ENCODE data around the gene MACROD2.

Gene MACROD2

DNA sequence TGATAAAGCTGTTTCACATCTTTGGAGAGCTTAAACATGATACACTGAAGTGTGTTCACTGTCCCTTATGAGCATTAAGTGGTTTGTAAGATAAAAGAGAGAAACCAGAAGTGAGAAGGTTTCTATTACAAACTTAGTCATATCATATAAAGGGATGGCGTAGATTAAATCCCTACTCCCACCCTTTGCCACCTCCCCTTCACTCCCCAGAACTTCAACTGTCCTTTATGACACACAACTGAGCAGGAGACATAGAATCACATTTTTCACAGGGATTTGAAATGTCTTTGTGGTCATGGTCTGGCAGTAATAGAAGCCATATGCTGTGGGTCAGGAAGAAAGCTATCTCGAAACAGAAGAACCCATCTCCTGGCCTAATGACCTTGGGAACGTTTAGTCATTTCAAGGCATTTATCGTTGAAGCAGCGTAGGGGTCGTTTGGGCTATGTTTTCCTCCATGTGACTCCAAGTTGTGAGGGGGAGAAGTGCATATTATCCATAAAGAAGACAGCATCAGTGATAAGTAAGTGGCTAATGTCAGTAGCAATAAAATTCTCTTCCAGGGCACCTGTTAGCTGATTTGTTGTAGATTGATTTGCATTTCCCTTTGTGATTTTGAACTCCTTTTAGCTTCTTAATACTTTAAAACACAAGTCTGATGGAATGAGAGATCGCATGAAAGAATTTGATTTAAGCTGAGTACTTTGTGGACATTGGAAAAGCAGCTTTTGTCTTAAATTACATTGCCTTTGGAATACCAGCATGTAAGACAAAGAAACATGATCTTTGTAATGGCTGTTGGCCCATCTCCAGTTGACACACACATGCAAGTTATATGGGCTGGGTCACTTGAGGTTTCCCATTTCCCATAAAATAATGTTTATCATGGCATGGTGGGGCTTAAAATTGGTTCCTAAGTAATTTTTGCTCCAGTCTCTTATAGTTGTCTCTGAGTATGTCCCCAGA lies 843.6 kb downstream of the MACROD2 start:
- no peak for DNase-seq

DNA sequence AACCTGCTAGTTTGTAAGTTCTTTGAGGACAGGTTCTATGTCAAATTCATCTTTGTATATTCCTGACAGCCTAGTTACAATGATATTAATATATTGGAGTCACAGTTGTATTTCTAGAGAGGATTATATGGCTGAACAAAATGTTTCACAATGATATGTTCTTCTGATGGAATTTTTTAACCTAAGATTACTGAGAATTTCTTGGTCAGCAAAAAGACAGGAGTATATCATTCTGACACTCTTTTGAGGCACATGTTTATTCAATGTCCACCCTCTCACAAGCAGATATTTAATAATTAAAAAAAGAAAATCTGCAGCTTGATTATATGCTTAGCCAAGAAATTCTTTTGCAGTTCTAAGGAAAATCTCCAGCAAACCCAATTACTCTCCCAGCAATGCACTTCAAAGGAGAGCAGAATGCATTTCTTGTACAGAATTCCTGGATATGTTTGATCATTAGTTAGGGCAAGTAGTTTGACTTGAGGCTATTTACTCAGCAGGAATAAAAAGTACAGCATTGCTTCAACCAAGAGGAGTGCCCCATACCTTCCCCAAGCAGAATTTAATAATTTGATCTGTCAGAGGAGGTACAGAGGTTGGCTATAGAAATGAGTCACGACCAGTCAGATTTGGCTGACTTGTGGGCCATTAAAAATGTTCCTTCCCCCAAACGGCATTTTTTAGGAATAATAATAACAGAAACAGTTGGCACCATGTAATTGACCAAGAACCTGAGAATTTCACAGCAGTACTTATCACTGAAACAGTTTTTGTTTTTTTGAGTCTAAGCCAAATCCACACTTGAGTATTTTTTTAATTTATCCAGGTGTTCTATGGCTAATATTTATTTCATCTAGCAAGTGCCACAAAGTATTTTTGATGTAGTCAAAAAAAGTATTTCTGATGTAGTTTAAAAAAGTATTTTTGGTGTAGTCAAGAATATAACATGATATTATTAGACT lies 850.2 kb downstream of the MACROD2 start:
- DNase-seq = no peak

DNA sequence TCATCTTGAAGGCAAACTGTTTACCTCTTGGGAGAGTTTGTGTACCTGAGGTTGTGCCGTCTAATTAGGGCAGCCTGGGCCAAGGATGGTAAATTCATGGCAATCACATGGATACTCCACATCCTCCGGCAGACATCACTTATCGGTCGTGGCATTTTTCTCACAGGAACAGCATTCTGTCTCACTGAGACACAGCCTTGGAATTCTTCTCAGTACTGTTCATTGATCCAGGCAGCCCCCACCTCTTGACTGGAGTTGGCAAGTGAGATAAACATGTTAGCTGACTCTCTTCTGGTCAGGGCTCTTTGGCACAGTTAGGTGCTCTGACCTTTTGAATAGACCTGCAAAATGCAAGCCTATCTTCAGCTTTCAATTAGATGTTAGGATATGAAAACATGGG lies 853.5 kb downstream of the MACROD2 start:
- no peak for DNase-seq

DNA sequence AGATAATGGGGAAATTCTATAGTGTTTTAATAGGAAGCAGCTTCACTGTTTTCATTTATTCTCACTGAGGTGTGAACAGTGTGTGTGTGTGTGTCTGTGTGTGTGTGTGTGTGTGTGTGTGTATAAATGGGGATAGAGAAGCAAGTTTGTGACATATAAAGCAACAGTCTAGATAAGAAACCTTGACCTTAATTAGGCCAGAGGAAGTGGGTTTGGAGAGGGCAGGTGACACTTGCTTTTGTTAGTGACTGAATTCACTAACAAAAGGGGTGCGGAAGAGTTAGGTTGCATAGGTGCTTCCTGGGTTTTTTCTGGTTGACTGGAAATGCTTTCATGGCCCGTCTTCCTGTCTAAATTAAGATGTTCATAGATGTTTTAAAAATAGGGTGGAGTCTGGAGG lies 857.8 kb downstream of the MACROD2 start:
- no peak for DNase-seq

DNA sequence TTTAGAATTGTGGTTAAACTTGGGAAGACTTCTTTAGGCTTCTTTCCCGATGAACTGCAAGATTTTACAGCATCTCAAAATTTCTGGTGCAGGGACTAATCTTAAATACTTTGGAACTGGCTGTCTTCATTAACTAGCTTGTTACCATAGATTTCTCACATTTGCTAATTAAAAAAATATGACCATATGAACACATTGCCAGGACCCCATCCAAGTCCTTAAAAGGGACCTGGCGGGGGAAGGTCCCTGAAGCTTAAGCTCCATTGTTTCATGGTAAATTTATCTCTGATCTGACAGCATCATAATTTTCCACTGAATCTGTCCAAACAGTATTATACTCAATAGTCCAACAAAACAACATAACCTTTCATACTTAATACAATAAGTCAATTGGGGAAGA lies 859.9 kb downstream of the MACROD2 start:
- no peak for DNase-seq

DNA sequence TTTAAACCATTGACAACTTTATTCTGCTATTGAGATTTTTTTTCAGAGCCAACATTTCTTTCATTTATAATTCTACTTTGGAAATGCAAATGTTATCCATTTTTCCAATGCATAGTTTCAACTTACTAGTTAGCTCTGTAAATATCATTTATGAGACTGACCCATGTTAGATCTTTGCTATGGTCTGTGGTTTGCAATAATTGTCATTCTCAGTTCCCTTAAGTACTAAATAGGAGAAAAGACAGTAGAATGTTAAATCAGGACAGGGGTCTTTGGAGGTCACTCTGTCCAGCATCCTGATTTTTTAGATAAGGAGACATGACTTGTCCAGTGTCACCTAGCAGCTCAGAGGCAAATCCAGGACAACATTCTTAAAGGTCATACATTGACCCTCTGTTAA lies 864.3 kb downstream of the MACROD2 start:
- DNase-seq = no peak

DNA sequence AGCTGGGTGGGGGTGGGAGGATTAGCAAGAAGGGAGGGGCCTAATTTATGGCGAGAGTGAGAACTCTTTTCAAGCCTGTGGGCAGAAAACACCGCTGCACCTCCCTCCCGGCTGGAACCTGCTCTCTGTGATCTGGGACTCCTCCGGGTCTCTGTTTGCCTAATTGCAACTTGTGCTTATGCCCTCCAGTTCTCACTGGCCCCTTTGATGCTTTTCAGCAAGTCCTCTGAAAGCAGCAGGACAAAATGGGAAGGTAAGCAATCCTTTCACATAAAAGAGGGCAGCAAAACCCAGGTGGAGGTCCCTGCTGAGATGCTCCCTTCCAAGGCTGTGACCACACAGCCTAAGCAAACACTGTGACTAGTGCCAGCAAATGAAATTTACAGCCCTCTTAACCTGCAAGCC lies 865.1 kb downstream of the MACROD2 start:
- no peak for DNase-seq

DNA sequence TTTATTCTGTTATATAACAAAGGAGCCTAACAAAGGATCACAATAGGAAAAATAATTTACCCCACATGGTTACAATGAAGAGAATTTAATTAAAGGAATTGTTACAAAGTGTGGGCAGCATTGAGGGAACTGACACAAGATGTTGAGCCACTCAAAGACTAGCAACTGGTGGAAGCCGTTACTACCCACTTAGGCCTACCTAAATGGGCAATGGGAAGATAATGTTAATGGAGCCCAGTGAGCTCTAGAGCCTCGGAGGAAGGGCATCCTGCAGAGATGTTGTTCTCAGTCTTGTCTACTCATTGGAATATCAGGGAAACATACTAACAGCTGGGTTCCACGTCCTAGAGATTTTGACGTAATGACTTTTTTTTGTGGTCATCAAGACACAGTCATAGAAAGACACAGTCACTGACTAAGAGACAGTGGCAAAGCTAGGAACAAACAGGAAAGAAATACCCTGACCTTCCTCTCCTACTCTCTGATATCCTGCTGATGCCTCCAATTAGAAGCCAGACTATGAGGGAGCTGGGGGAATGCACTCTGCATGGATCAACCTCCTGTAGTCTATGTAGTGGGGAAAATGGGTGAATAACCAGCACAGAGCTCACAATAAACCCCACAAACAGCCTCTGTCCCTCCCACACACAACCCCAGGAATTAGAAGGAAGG lies 865.8 kb downstream of the MACROD2 start:
- no peak for DNase-seq

DNA sequence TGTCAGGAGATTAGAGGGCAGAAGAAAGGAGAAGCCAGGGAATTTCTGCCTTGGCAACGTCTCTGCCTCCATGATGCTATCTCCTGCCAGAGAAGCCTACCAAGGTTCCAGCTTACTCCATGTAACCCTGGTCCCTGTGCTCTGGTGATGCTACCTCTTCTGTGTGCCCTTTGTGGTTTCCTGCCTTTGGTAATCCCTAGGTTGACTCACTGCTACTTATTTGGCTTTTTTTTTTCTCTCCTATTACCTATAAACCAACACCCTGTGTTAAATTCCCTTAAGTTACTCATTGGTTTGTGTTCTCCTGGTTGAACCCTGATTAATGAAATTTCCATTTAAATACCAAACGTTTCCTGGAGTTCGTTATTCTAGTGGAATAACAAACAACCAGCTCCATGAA lies 869.9 kb downstream of the MACROD2 start:
- no peak for DNase-seq

DNA sequence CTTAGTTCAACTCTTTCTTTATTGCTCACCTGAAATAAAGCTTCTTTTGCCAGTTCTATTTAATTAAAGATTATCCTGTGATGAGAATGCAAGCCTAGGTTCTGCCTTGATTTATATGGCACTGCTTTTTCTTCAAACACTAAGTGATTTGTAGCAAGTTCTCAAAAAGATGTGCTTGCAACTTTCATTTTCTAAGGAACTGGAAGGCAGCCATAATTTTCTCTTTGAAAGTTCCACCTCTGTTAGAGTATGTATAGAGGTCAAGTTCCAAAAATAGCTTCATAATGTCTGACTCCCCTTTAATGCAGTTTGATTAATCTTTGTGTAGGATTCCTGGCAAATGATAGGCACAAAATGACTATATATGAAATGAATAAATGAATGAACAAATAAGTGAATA lies 870.4 kb downstream of the MACROD2 start:
- DNase-seq = no peak

DNA sequence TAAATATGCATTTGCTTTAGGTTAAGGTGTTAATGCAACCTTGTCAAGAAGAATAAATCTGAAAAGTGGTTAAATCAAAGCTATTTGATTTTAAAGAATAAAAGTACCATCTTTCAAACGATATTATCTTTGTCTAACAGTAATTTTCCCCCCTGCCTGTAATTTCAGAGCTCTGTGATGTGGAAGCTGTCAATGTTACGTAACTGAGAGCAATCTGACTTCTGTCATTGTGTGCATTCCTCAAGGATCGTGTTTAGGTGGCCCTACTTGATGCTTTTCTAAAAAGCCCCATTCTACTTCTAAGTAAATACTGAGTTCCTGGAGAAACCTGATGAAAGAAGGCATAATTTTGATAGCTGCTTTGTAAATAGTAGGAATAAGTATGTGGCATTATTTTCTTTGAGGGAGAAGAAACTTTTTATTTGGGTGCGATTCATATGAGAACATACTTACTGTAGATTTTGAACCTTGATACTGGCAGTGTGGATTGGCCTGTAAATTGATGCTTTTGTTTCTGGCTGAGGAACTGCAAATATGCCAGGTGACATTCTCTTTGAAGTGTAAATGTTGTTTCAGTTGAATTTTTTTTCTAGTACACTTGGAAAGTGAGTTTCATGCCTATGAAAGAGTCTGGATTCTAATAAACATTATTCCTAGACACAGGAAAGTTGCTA lies 871.7 kb downstream of the MACROD2 start:
- no peak for DNase-seq

DNA sequence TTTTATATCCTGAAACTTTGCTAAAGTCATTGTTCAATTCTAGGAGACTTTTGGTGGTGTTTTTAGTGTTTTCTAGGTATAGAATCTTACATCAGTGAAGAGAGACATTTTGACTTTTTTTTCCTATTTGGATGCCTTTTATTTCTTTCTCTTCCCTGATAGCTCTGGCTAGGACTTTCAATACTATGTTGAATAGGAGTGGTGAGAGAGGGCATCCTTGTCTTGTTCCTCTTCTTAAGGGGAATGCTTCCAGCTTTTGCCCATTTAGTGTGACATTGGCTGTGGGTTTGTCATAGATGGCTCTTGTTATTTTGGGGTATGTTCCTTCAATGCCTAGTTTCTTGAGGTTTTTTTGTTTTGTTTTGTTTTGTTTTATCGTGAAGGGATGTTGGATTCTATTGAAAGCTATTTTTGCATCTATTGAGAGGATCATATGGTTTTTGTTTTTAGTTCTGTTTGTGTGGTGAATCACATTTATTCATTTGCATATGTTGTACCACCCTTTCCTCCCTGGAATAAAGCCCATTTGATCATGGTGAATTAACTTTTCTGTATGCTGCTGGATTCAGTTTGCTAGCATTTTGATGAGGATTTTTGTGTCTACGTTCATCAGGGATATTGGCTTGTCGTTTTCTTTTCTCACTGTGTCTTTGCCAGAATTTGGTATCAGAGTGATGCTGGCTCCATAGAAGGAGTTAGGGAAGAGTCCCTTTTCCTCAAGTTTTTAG lies 882.1 kb downstream of the MACROD2 start:
- no peak for DNase-seq

DNA sequence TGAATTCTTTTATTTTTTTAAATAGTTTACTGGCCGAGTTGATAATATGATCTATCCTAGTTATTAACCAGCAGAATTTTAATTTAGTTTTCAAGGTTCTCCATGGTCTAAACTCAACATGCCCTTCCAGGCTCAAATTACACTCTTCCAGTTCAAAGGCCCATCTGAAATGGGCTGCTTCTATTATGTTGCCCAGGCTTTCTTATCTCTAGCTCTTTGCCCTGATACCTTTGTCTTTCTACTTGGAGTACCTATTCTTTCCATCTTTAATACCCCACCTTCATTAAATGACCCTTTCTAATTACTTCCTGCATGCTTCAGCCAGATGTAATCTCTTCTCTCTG lies 883.3 kb downstream of the MACROD2 start:
- no peak for DNase-seq

DNA sequence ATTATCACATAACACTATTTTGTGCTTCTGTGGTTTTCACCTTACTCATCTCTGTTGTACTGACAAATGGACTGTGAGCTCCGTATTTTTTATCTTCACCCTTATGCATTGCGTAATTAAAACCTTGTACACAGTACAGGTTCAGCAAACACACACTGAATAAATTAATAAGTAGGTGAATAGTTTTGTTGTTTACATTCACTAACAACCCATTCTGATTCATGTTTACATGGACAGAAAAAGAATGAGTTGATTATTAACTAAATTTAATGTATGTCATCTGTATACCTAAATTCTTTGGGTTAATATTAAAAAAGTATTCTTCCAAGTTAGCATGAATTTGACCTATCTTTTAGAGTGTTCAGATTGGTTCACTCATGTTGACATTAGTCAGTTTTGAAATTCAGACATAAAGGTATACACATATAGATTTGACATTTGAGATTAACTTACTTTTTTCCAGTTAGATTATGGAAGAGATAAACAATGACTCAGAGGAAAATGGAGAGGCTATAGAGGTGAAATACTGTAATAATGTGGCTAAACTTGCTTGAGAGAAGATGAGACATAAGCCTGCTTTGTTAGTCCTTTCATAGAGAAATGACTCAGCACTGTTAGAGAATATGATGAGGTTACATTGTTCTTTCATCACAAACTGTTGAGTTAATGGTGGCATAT lies 883.8 kb downstream of the MACROD2 start:
- DNase-seq = no peak

DNA sequence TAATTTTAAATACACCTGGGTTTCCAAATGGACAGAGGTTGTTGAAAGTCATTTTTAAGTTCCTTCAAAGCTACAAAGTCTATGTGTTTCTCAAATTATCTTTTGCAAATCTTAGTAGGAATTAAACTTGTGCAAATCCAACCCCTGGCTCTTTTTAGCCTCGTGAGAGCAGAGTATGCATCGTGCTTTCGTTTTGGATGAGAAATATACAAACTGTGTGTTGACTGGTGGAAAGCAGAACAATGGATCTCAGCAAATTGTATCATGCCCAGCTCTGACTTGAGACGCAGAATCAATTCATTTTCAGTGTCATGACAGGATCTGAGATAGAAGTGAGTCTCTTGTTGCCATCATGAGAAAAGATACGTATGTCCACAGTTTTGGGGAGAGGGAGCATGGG lies 884.5 kb downstream of the MACROD2 start:
- DNase-seq = no peak

DNA sequence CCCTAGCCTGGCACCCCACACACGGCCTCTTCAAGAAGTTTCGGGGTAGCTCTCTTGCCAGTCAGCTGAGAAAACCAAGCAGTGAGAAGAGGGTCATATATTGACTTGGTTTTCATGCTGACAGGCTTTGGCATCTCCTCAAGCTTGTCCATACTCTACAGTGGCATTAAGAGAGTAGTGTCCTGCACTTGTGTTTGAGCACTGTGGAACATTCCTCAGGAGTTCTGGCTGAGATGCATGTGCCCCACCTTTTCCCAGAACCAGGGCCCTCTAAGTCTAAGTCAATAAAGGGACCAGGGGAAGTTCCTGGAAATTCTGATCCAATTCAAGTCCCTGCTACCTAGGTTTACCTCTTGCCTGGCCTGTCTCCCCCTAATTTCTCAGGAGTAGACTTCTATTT lies 886.2 kb downstream of the MACROD2 start:
- DNase-seq = no peak

DNA sequence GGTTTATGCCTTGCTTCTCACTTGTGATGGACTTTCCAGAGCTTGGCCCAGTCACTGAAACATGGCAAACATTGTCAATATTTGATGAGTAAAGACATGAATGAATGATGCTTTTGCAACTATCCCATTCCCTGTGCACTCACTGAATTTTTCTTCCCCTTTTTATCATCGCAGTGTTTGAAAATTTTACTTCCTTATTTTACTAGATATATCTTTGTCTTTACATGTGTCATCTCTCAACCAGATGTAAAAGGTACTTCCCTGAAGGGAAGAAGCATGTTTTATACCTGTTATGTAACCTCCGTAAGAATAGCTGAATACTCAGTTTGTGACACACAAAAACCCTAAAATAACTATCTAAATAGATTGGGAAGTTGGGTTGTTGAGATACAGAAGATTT lies 886.8 kb downstream of the MACROD2 start:
- no peak for DNase-seq

DNA sequence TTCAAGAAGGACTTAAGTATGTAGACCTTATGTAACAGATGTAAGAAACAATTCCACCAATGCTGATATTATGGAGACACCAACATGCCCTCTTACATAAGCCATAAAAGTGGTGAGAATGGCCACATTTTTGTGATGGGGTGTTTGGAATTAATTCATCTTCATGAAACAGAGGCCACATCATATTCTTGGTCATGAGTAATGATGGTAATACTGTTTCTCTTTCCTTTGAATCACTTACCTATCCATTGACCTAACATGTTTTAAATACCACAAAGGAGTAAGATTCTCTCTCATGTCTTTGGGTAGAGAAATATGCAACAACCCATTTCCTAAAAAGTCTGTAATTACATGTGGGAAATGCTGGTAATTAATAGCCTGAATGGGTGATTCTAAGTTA lies 887.5 kb downstream of the MACROD2 start:
- no peak for DNase-seq

DNA sequence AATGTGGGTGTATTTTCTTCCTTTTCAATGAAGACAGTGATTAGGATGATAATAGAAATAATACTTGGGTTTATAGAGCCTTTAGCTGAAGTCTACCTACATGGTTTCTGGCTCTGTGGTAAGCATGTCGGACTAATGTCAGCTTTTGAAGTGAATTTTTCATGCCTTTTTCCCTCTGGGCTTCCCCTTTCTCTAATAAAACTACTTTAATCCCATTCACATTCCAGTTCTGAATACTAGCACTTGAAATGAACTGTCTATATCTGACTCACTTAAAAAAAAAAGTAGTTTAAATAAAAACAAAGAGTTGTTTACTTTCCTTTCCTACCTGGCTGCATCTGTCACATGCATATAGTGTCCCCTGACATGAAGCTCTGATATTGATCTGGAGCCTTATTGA lies 888.0 kb downstream of the MACROD2 start:
- no peak for DNase-seq

DNA sequence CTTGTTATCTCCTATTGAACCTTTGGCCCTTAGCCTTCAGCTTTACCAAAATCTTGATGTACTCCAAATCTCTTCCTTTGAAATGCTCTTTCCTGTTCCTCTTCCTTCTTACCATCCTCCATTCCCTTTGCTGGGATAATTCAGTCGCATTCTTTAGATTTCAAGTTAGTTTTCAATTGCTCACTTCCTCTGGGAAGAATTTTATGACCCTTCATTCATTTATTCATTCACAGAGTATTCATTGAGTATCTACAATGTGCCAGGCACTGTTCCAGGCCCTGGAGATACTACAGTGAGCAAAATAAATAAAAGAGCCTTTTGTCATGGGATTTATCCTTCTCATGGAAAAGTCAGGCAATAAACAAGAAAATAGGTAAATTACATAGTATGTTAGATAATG lies 890.3 kb downstream of the MACROD2 start:
- DNase-seq = no peak

DNA sequence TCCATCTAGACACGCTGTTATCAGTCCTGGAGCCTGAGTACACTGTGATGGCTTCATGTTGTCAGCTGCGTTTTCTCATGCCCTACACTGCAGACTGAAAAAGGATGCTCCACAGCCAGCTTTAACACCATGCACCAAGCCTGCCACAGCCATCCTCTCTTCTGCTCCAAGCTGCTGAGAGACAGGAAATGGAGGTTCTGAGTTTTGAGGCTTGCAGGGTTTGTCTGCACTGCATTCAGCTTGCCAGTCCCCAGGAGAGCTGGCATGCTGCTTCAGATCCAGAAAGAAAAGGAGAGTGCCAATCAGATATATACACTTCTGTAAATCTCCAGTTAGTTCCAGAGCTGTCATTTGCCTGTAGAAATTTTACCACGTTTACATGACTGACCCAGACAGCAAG lies 892.8 kb downstream of the MACROD2 start:
- no peak for DNase-seq

Data from stimulated activated CD8-positive, alpha-beta memory T cell treated with anti-CD3 and anti-CD28 coated beads, Interleukin-4, amount 100 ng/mL, for 48 hours (primary cell).